Right lobe of liver (tissue), 6 donors: ENCODE data around the gene IRF5. TPM values are rescaled to one million over a fixed set of nuclear protein-coding genes. Genes with fewer than 3 reads are reported as not detected.

Experiments used
- ATAC-seq, 4 donors: fragments of 200-7000 bp; cut with Tn5 transposase; one replicate each; pipeline ENCODE4 v1.9.1; 2020; ENCODE audit warnings: mild to moderate bottlenecking in 4 of 4, moderate library complexity in 4 of 4
- DNase-seq, 3 donors: peaks; one replicate each; pipeline ENCODE4 v3.0.0-alpha.2; 2020
- H3K27ac ChIP-seq, 3 donors: fragments of 200-600 bp; one replicate each; pipeline ENCODE4 v1.8.0; 2022
- H3K27me3 ChIP-seq, 2 donors: fragments of 200-600 bp; one replicate each; pipeline ENCODE4 v1.8.0; 2022
- H3K36me3 ChIP-seq, 4 donors: fragments of 200-600 bp; sonication (generic) in 1 of 4; one replicate each; pipeline versions ENCODE4 v1.5.1 to v1.8.0; 2017 to 2022; ENCODE audit warnings: control low read depth in 1 of 4
- H3K4me1 ChIP-seq, 4 donors: fragments of 200-600 bp; sonication (generic) in 1 of 4; one replicate each; pipeline versions ENCODE4 v1.5.1 to v1.8.0; 2017 to 2022; ENCODE audit warnings: control low read depth in 1 of 4
- H3K4me3 ChIP-seq, 3 donors: fragments of 200-600 bp; one replicate each; pipeline ENCODE4 v1.8.0; 2022
- H3K9me3 ChIP-seq, 4 donors: fragments of 200-600 bp; sonication (generic) in 1 of 4; one replicate each; pipeline versions ENCODE4 v1.5.1 to v1.8.0; 2017 to 2022; ENCODE audit warnings: control low read depth in 1 of 4
- CTCF ChIP-seq, 4 donors: fragments of 200-600 bp in 3 of 4; fragments of 450-650 bp in 1 of 4; IDR thresholded peaks; one replicate each; pipeline versions ENCODE4 v1.5.1 to v1.8.0; 2016 to 2022; ENCODE audit warnings: antibody characterized with exemption in 4 of 4, mild to moderate bottlenecking in 2 of 4
- POLR2A ChIP-seq: fragments of 450-650 bp; IDR thresholded peaks from one replicate; pipeline ENCODE4 v1.6.1; 2017; ENCODE audit warnings: antibody characterized with exemption, mild to moderate bottlenecking
- WGBS: methylation state at CpG from one replicate; pipeline ENCODE4 v1.1.6; 2018; ENCODE audit warnings: low coverage, low lambda C conversion rate; ENCODE audit not compliant: insufficient coverage; ENCODE audit errors: missing lambda C conversion rate; 5-methylcytosine and 5-hydroxymethylcytosine counted together
- intact Hi-C, 2 donors: fragments of 100-400 bp; cut with DNase I; formaldehyde crosslinking; loops; one replicate each; pipeline versions ENCODE4 v1.11.2 to v1.14.1; 2022
- total RNA-seq, 6 experiments: library from RNA; depleted of rRNA in 2 of 6; stranded (reverse); fragments of >200 nt in 2 of 6; fragmentation: NEBNext Ultra II Directional in 3 of 6; extraction: Animal tissue kit (Norgen Biotek cat#: 25700) in 3 of 6; gene quantifications; one replicate each; pipeline versions ENCODE4 v1.1.0 to v1.2.4, GENCODE V29; 2016 to 2023
- donor health status: DM: no; HTN: yes; CAD: no.
- donor health status: DM: no; HTN: no; CAD: no.
- donor health status: DM: no; HTN: no; CAD: no.
- donor health status: DM: no; HTN: yes; CAD: no.
- donor health status: DM: no; HTN: yes; CAD: no.

IRF5 gene
- total RNA-seq, 6 experiments from 2014 or later = 4.6 to 8.9 (median 6.4) TPM

GRCh38 chr7:128951296-128951695 lies 13.6 kb downstream of the IRF5 start:
- ATAC-seq (no peak), DNase-seq (no peak)
- Histone ChIP-seq H3K4me1 (no peaks in the 10 kb centered on the region), H3K4me3 (no peak overlapping the region), H3K9me3 (no peaks in the 10 kb centered on the region), H3K36me3 (peaks cover 0 to 28% (median 5%) of the 10 kb centered on the region in 4 donors), H3K27ac (no peak overlapping the region), H3K27me3 (no peaks in the 10 kb centered on the region)
- intact Hi-C loops = no loop called here
- TF ChIP-seq POLR2A = no peak
- WGBS = 76% methylated on average over 5 of the region's 5 CpGs

GRCh38 chr7:128954150-128954549 lies 16.4 kb downstream of the IRF5 start:
- TF ChIP-seq POLR2A = no peak
- Histone ChIP-seq H3K27me3 (no peaks in the 10 kb centered on the region), H3K27ac (no peak overlapping the region), H3K9me3 (no peaks in the 10 kb centered on the region), H3K4me3 (no peak overlapping the region), H3K36me3 (peaks cover 0 to 53% (median 14%) of the 10 kb centered on the region in 4 donors), H3K4me1 (no peaks in the 10 kb centered on the region)
- no peak for DNase-seq
- intact Hi-C loops = no loop called here
- 81% methylated on average over 2 of the region's 2 CpGs for WGBS
- no peak for ATAC-seq

- WGBS = 58% methylated on average over 15 of the region's 15 CpGs
- TF ChIP-seq POLR2A = no peak
- no peak for TF ChIP-seq CTCF (IDR thresholded peaks at IDR 0.05)
- no peaks in the 10 kb centered on the region for H3K4me1 ChIP-seq
- no peak overlapping the region for H3K27ac ChIP-seq
- no peaks in the 10 kb centered on the region for H3K9me3 ChIP-seq
- peak in 1 of 4 donors; percentile 25 for ATAC-seq
- peaks cover 0 to 62% (median 14%) of the 10 kb centered on the region in 4 donors for H3K36me3 ChIP-seq
- no peak overlapping the region for H3K4me3 ChIP-seq
- intact Hi-C loops = no loop called here
- no peak for DNase-seq
- H3K27me3 ChIP-seq = no peaks in the 10 kb centered on the region
These were observed 17.4 kb downstream of the IRF5 start for GRCh38 chr7:128954830-128955802.

GRCh38 chr7:128955981-128956380 lies 18.3 kb downstream of the IRF5 start:
- Histone ChIP-seq H3K27me3 (no peaks in the 10 kb centered on the region), H3K4me1 (no peaks in the 10 kb centered on the region), H3K27ac (no peak overlapping the region), H3K36me3 (peaks cover 0 to 70% (median 14%) of the 10 kb centered on the region in 4 donors), H3K4me3 (no peak overlapping the region), H3K9me3 (no peaks in the 10 kb centered on the region)
- DNase-seq (no peak), ATAC-seq (no peak)
- intact Hi-C loops = no loop called here
- TF ChIP-seq CTCF (IDR thresholded peaks at IDR 0.05) (no peak), POLR2A (no peak)

- WGBS = 94% methylated on average over 3 of the region's 4 CpGs
These were observed 21.6 kb downstream of the IRF5 start for GRCh38 chr7:128959296-128959695.

More at GRCh38 chr7:128959296-128959695, 21.6 kb downstream of the IRF5 start:
- H3K9me3 ChIP-seq = no peaks in the 10 kb centered on the region
- peaks cover 3 to 76% (median 14%) of the 10 kb centered on the region in 4 donors for H3K36me3 ChIP-seq
- DNase-seq (no peak), ATAC-seq (no peak)
- no peaks in the 10 kb centered on the region for H3K27me3 ChIP-seq
- H3K4me1 ChIP-seq = no peaks in the 10 kb centered on the region
- no peak overlapping the region for H3K27ac ChIP-seq
- intact Hi-C loops = no loop called here
- TF ChIP-seq CTCF (IDR thresholded peaks at IDR 0.05) (no peak), POLR2A (no peak)
- no peak overlapping the region for H3K4me3 ChIP-seq
